ENCODE results near the gene IMMP2L. TPM values are rescaled to one million over a fixed set of nuclear protein-coding genes. Genes with fewer than 3 reads are reported as not detected.

IMMP2L gene
- total RNA-seq, 4 donors from 2014 or later, result 12.4 to 31.7 (median 22.8) TPM

DNA sequence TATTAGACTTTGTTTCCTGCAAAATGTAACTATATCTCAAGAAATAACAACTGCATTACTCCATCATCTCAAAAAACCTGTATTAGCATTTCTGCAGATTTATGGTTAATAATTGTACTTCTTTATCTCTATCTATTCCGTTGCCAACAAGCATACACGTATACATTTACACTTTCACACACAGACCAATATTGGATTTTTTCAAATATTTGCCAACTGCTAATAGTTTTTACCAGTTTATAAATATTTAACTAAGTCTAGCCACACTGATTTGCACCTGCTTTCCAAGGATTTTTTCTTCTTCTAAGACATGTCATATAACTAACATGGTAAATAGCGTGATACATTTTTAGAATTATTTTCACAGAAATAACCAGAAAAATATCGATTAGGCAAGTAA, 459.2 kb downstream of the IMMP2L start:
- TF ChIP-seq, protein P1, sequence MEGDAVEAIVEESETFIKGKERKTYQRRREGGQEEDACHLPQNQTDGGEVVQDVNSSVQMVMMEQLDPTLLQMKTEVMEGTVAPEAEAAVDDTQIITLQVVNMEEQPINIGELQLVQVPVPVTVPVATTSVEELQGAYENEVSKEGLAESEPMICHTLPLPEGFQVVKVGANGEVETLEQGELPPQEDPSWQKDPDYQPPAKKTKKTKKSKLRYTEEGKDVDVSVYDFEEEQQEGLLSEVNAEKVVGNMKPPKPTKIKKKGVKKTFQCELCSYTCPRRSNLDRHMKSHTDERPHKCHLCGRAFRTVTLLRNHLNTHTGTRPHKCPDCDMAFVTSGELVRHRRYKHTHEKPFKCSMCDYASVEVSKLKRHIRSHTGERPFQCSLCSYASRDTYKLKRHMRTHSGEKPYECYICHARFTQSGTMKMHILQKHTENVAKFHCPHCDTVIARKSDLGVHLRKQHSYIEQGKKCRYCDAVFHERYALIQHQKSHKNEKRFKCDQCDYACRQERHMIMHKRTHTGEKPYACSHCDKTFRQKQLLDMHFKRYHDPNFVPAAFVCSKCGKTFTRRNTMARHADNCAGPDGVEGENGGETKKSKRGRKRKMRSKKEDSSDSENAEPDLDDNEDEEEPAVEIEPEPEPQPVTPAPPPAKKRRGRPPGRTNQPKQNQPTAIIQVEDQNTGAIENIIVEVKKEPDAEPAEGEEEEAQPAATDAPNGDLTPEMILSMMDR (IDR thresholded peaks at IDR 0.05), result no peak
- no peak for DNase-seq (ENCODE audit: low spot score)
- no peak for ATAC-seq (ENCODE audit: low FRiP score)

DNA sequence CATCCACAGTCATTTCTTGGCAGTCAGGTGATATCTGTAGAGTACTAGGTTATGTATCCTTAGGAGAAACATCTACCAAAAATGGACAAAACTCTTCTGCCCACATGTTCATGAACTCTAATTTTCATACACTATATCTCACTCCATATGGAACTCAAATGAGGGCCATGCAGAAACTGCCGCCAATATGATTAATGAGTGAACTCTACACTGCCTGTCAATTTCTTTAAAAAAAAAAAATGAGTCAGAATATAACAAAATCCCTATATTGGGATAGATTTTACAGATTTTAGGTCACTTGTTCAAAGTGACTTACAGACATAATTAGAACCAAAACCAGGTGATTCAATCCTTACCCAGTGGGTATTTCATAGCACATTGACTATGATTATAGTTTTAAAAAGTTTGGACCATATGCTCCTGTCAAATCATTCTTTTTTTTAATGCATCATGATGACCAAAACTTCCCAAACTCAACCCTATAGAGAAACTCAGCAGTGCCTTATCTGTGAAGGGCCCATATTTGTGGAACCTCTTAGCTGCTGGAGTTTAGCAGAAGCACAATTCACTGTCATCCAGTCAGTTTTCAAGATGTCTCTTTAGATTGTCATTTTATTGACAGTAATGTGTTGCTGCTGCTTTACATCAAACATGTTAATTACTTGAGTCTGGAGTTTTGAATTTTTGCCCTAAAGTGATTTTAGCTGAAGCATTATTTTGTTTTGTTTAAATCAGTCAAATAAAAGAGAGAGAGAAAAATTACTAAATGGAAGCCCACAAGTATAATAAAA, 460.2 kb downstream of the IMMP2L start:
- TF ChIP-seq, protein P1 (IDR thresholded peaks at IDR 0.05), result no peak
- ATAC-seq (ENCODE audit: low FRiP score) (no peak), DNase-seq (ENCODE audit: low spot score) (no peak)

DNA sequence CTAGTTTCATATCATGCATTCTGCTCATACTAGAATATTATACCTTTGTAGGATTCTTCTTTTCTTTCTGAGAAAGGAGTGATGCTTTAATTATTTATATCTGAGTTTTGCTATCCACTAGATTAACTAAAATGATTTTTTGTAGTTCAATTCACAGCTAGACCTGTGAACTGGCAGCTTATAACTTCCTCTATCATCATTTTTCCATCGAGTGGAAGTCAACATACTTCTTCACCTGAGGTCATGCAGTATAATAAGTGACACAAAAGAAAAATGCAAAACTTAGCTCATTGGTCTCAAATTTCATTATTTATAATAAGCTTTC, 463.4 kb downstream of the IMMP2L start:
- DNase-seq (ENCODE audit: low spot score), result no peak
- ATAC-seq (ENCODE audit: low FRiP score), result no peak
- TF ChIP-seq, protein P1 (IDR thresholded peaks at IDR 0.05), result no peak

DNA sequence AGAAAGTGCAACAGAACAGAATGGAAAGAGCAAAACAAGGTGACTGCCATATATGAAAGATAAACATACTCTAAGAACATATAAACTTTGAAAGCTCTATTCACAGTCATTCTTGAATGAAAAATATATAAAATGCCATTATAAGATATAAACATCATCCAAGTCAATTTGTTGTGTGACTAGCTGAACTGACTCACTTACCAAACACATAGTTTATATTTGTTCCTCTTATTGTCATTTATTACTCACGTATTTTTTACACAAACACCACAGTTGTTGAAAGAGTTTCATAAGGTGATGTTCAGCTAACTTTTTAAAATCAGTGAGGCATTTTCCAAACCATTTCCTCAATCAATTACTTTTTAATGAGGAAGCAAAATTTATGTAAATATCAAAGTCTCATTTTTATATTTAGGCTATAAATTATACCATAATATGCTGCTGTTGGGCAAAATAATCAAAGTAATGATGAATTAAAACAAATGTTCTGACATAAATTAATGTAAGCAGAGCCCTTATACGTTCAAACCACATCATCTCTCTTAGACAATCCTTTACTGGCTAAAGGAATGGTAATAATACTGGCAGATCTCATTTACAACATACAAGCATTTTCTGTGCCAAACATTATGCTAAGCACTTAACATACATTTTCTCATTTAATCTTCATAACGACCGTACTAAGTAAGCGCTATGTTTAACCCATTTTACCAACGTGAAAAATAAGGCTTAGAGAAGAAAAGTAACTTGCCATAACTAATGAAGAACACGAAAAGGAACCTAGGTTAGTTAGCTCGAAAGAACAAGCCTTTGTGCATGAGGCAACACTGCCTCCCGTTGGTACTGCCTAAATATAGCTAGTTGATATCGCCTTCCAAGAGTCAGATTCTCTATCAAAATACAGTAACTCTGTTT, 464.0 kb downstream of the IMMP2L start:
- DNase-seq (ENCODE audit: low spot score) (no peak), ATAC-seq (ENCODE audit: low FRiP score) (no peak)
- TF ChIP-seq, protein P1 (IDR thresholded peaks at IDR 0.05), result no peak

DNA sequence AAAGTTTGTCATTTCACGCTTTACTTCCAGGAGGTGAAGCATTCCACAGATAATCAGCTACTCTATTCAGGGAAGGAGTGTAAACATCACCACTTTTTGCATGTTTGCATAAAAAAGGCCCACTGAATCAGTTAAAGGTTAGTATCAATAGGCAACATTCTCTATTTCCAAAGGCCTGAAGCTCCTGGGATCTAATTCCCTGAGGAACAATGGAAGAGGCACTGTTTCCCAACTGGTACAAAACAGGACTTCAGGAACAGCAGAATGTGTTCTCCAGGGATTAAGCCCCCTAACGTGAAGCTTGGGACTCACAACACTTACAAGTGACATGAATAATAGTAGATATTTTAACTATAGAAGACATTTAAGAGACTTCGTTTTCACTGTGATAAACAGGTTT, 465.3 kb downstream of the IMMP2L start:
- TF ChIP-seq, protein P1 (IDR thresholded peaks at IDR 0.05), result no peak
- ATAC-seq (ENCODE audit: low FRiP score), result no peak

DNA sequence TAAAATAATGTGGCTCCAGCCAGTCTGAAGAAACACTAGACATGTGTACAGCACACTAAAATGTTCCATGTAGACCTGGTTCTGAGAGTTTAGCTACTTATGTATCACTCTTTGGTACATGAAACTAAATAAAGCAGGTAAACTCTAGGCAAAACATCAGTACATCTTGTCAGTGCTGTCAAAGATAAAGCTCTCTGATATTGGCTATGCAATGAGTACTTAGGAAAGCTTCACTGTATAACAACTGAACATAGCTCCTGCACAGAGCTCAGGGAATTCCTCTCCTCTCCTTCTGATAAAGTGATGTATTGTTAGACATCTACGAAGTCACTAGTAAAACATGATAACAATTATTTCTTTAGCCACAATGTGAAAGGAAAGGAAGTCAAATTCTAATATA, 467.9 kb downstream of the IMMP2L start:
- ATAC-seq (ENCODE audit: low FRiP score) (no peak), DNase-seq (ENCODE audit: low spot score) (no peak)
- TF ChIP-seq, protein P1 (IDR thresholded peaks at IDR 0.05), result no peak

More for the DNA sequence above, 465.3 kb downstream of the IMMP2L start:
- DNase-seq (ENCODE audit: low spot score), result no peak
